Stromal cell of bone marrow (primary cell): ENCODE results near the gene TJAP1.
"Not testable (repeated sequence)": the region's sequence is repeated elsewhere in the genome, so short reads cannot be mapped to it uniquely, and the experiment has no call there.

Source experiments
- DNase-seq: peaks from one replicate; pipeline ENCODE4 v3.0.0-alpha.2; 2012; ENCODE audit warnings: low read depth

TJAP1 gene

DNA sequence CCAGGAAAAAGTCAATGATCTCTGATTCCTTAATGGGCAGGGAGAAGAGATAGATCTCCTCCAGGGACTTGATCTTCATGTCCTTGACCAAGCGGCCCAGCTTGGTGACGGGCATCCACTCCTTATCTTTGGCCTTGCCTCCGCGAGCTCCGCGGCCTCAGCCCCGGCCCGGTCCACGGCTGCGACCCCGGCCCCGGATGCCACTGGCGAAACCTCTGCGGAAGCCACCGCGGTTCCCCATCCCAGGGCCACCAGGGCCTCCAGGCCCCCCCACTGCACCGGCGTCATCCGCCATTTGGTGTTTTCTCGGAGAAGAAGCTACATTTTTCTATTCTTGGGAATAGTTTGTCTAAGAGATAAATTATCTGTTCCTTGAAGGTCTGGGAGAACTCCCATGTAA, 62.0 kb downstream of the TJAP1 start:
- DNase-seq = not testable (repeated sequence)

DNA sequence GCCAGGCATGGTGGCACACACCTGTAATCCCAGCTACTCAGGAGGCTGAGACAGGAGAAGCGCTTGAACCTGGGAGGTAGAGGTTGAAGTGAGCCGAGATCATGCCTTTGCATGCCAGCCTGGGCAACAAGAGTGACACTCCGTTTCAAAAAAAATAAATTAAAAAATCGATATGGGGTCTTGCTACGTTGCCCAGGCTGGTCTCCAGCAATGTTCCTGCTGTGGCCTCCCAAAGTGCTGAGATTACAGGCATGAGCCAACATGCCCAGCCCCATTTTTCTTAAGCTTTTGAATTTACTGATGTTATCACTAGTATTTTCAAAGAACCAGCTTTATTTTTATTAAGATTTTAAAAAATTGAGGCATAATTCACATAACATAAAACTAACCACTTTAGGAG, 63.1 kb downstream of the TJAP1 start:
- DNase-seq = no peak

DNA sequence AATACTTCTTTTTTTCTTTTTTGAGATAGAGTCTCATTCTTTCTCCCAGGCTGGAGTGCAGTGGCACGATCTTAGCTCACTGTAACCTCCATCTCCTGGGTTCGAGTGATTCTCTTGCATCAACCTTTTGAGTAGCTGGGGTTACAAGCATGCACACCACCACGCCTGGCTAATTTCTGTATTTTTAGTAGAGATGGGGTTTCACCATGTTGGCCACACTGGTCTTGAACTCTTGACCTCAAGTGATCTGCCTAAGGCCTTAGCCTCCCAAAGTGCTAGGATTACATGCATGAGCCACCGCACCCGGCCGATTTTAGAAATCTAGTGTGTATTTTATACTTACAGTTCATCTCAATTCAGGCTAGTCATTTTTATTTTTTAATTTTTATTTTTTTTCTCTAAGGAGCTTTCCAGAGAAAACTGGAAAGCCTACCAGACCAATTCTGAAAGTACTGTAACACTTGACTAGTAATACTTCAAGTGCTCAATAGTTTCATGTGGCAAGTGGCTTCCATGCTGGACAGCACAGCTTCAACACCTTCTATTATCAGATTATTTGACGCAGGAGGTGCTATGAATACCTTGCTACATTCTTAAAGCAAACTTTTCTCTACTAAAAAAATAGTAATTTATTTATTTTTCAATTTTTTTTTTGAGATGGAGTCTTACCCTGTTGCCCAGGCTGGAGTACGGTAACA, 64.6 kb downstream of the TJAP1 start:
- no peak for DNase-seq

DNA sequence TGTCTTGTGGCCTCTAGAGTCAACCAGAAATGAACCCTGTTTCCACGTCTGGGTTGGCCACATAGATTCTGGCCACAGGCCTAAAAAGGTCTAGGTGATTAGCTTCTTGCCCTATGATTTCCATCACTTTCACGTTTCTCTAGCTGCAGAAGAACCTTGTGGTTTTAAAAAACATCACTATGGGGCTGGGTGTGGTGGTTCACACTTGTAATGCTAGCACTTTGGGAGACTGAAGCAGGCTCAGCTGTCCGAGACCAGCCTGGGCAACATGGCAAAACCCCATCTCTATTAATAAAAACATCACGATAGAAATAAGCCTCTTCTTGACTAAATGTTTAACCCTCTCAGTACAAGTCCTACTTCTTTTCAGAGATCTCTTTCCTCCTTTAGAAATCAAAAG, 67.1 kb downstream of the TJAP1 start:
- DNase-seq = no peak

DNA sequence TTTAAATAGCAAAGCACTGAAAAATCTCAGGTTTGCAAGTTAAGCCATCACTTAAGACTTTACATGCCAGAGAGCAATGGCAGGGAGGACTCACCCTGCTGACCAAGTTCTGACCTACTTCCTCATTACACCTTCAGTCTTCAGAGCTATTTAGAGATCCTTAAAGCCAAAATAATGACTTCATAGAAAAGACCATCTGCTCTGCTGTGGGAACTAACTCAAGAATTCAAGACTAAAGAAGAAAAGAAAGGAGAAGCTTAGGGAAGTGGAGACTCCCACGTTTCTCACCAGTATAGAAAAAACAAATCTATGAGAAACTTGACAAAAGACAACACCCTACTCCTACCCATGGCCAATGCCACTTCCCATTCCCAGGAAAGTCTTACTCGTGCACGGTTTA, 69.9 kb downstream of the TJAP1 start:
- no peak for DNase-seq
